Activated CD4-positive, alpha-beta T cell treated with anti-CD3 and anti-CD28 coated beads, Interleukin-2, amount 50 U/mL, for 48 hours (primary cell): ENCODE results near the gene BIRC2.
"Not testable (repeated sequence)": the region's sequence is repeated elsewhere in the genome, so short reads cannot be mapped to it uniquely, and the experiment has no call there.

Source experiments
- DNase-seq, 2 experiments: peaks; one replicate each; pipeline ENCODE4 v3.0.0-alpha.2; 2020

Gene BIRC2

DNA sequence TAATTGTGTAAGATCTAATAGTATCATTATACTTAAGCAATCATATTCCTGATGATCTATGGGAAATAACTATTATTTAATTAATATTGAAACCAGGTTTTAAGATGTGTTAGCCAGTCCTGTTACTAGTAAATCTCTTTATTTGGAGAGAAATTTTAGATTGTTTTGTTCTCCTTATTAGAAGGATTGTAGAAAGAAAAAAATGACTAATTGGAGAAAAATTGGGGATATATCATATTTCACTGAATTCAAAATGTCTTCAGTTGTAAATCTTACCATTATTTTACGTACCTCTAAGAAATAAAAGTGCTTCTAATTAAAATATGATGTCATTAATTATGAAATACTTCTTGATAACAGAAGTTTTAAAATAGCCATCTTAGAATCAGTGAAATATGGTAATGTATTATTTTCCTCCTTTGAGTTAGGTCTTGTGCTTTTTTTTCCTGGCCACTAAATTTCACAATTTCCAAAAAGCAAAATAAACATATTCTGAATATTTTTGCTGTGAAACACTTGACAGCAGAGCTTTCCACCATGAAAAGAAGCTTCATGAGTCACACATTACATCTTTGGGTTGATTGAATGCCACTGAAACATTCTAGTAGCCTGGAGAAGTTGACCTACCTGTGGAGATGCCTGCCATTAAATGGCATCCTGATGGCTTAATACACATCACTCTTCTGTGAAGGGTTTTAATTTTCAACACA lies 23.3 kb upstream of the BIRC2 start:
- DNase-seq: no peak

GRCh38 chr11:102325088-102325487 lies 21.9 kb upstream of the BIRC2 start:
- DNase-seq: no peak

GRCh38 chr11:102328748-102329147 lies 18.3 kb upstream of the BIRC2 start:
- no peak for DNase-seq

DNA sequence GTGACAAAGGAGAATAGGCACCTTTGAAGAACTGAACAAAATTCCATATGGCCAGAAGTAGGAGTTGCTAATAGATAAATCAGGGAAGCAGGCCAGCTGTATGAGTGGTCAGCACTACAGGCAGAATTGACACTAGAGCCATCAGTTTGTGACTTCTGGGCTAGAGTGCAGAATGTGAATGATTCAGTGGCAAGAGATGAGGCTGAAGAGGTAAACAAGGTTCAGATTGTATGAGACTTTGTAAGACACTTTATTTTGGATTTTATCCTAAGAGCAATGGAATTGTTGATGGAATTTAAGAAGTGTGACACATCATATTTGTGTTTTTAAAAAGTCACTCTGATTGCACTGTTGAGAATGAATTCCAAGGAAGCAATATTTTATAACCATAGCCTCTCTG lies 16.8 kb upstream of the BIRC2 start:
- no peak for DNase-seq

GRCh38 chr11:102331341-102331740 lies 15.7 kb upstream of the BIRC2 start:
- DNase-seq: no peak

GRCh38 chr11:102332611-102332994 lies 14.4 kb upstream of the BIRC2 start:
- no peak for DNase-seq

- DNase-seq: no peak
Measured at GRCh38 chr11:102338479-102339010, 8.5 kb upstream of the BIRC2 start.

DNA sequence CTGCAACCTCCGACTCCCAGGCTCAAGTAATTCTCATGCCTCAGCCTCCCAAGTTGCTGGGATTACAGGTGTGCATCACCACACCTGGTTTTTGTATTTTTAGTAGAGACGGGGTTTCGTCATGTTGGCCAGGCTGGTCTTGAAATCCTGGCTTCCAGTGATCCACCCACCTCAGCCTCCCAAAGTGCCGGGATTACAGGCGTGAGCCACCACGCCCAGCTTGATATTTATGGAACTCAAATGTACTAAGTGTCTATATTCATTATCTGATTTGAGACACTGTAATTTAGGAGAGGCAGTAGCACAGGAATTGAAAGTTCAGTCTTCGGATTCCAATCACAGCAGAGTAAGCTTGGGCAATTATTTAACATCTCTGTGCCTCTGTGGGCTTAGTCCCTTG lies 5.7 kb upstream of the BIRC2 start:
- not testable (repeated sequence) for DNase-seq

- DNase-seq: peak; percentile 73 to 78
Measured at GRCh38 chr11:102341844-102342318, 5.1 kb upstream of the BIRC2 start.

DNA sequence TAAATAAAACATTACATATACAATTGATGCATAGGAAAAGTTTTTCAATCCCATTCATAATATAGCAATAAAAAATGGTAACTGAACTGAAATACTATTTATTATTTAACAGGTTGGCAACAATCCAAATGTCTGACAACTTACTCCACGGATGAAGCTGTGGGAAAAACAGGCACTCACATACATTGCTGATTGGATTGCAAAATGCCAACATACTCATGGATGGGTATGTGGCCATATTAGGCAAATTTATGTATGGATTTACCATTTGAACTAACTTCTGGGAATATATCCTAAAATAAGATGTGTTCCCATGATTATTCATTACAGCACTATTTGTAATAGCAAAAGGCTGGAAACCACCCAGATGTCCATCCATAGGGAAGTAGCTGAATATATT lies 3.2 kb upstream of the BIRC2 start:
- no peak for DNase-seq

GRCh38 chr11:102345904-102346303 lies 1.1 kb upstream of the BIRC2 start:
- DNase-seq: peak; percentile 33

GRCh38 chr11:102346456-102346747 lies 612 bp upstream of the BIRC2 start:
- DNase-seq: no peak

DNA sequence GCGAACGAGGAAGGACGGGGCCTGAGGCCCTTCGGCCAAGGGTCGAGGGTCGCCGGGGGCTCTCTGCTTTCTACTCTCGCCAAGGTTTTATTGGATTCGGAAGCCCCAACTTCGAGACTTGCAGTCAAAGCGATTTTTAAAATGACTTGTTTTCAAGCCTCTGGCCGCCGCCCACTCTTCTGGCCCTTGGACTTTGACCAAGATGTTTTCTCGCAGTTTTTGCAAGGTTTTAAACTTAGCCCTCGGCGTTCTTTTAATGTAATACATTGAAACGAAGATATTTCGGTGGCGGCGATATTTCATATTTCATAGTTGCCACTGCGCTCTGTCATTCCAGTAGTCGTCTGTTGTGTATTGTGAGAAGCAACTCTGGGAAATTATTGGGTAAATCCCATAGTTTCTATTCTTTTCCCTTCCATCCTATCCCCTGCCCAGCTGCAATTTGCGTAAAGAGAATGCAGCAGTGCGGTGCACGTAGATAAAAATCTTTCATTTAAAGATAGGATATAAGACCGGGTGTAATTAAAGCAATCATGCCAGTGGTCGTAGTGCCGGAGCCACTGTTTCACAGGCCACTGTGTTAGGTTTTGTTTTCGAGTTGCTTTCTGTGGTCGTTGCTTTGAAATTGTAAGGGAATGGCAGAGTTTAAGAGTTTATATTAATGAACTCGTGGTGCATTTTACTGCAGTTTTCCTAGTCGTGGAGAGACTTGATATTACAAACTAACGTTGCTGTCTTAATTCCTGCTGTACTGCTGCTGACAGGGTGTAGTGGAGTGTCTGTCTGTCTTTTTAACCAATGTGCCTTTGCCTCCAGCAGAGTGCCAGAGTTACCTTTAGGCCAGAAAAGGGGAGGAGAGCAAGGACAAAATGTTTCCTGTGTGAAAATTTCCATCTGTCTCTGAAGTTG lies 702 bp downstream of the BIRC2 start:
- no peak for DNase-seq

- DNase-seq: no peak
Measured at GRCh38 chr11:102357116-102357515, 10.1 kb downstream of the BIRC2 start.

- no peak for DNase-seq
Measured at GRCh38 chr11:102359372-102359771, 12.4 kb downstream of the BIRC2 start.

- DNase-seq: no peak
Measured at GRCh38 chr11:102360681-102361080, 13.7 kb downstream of the BIRC2 start.

- no peak for DNase-seq
Measured at GRCh38 chr11:102361086-102362031, 14.3 kb downstream of the BIRC2 start.

DNA sequence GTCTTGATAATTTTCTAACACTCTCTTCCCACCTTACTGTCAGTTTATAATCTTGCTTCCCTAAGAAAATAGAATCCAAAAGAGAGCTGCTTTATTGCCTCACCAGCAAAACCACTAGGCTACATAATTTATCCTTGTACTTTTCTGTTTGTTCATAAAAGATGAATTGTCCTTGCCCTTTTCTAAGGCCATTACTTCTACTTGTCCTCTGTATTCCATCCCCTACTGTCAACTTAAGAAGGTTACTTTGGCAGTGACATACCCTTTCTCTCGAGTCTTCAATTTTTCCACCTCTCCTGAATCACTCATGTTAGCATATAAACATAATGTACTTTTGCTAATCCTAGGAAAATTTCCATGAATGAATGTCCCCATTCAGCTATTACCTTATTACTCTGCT lies 18.0 kb downstream of the BIRC2 start:
- no peak for DNase-seq

- no peak for DNase-seq
Measured at GRCh38 chr11:102367364-102367763, 20.4 kb downstream of the BIRC2 start.

DNA sequence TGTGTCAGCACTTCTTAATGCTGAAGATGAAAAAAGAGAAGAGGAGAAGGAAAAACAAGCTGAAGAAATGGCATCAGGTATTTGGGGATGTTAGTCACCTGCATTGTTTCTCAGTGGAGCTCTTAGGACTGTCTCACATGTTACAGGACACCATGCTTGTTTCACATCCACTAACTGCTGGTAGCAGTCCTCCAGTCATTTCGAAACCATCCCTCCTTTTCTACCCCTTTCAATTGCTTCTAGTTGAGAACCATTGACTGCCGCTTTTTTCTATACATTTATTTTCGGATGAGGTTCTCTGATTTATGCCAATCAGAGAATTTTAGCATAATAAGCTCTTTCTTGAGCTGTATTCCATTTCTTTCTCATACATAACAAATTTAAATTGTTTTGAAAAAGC lies 21.5 kb downstream of the BIRC2 start:
- DNase-seq: no peak

- DNase-seq: not testable (repeated sequence)
Measured at GRCh38 chr11:102374633-102375424, 27.8 kb downstream of the BIRC2 start.
